ENCODE data around the gene CACNG7.

CACNG7 gene

GRCh38 chr19:53992815-53993214, 83.7 kb downstream of the CACNG7 start:
- peaks cover 11% of the 10 kb centered on the region for H3K4me1 ChIP-seq (ENCODE audit: insufficient read depth, insufficient read length)
- TF ChIP-seq YY1 (IDR thresholded peaks at IDR 0.05; ENCODE audit: insufficient read depth, insufficient read length): no peak
- no peak for TF ChIP-seq ZNF274 (IDR thresholded peaks at IDR 0.05; ENCODE audit: low read depth, low read length)
- TF ChIP-seq SUZ12 (IDR thresholded peaks at IDR 0.05; ENCODE audit: extremely low read depth, insufficient read depth, insufficient read length): no peak
- H3K27me3 ChIP-seq (ENCODE audit: insufficient read depth, insufficient read length): peaks cover 44% of the 10 kb centered on the region
- H3K9ac ChIP-seq (ENCODE audit: insufficient read length, low read depth): no peak overlapping the region
- no peak for DNase-seq (ENCODE audit: low read depth, low spot score)
- no peaks in the 10 kb centered on the region for H3K36me3 ChIP-seq (ENCODE audit: insufficient read depth, insufficient read length, low read length)
- H3K9me3 ChIP-seq (ENCODE audit: insufficient read depth, low read length): no peaks in the 10 kb centered on the region
- H3K4me3 ChIP-seq (ENCODE audit: insufficient read length, low read depth): no peak overlapping the region

- no peak overlapping the region for H3K4me3 ChIP-seq (ENCODE audit: insufficient read length, low read depth)
- TF ChIP-seq ZNF274 (IDR thresholded peaks at IDR 0.05; ENCODE audit: low read depth, low read length) (no peak), SUZ12 (IDR thresholded peaks at IDR 0.05; ENCODE audit: extremely low read depth, insufficient read depth, insufficient read length) (no peak), YY1 (IDR thresholded peaks at IDR 0.05; ENCODE audit: insufficient read depth, insufficient read length) (no peak)
- peaks cover 11% of the 10 kb centered on the region for H3K4me1 ChIP-seq (ENCODE audit: insufficient read depth, insufficient read length)
- no peak for DNase-seq (ENCODE audit: low read depth, low spot score)
- no peak overlapping the region for H3K9ac ChIP-seq (ENCODE audit: insufficient read length, low read depth)
- no peaks in the 10 kb centered on the region for H3K36me3 ChIP-seq (ENCODE audit: insufficient read depth, insufficient read length, low read length)
- peaks cover 44% of the 10 kb centered on the region for H3K27me3 ChIP-seq (ENCODE audit: insufficient read depth, insufficient read length)
- no peaks in the 10 kb centered on the region for H3K9me3 ChIP-seq (ENCODE audit: insufficient read depth, low read length)
Observed at GRCh38 chr19:53993448-53993847, 84.4 kb downstream of the CACNG7 start.

Measured in NT2/D1 (cell line).